ENCODE measurements around the gene LITAF. TPM values are rescaled to one million over a fixed set of nuclear protein-coding genes. Genes with fewer than 3 reads are reported as not detected.
A peak's percentile ranks its signal among the peaks of the same experiment; 100 is the strongest.
"Not testable (repeated sequence)": the region's sequence is repeated elsewhere in the genome, so short reads cannot be mapped to it uniquely, and the experiment has no call there.

The LITAF gene
- total RNA-seq, 1 experiment from 2014 or later, result 2.6 TPM

DNA sequence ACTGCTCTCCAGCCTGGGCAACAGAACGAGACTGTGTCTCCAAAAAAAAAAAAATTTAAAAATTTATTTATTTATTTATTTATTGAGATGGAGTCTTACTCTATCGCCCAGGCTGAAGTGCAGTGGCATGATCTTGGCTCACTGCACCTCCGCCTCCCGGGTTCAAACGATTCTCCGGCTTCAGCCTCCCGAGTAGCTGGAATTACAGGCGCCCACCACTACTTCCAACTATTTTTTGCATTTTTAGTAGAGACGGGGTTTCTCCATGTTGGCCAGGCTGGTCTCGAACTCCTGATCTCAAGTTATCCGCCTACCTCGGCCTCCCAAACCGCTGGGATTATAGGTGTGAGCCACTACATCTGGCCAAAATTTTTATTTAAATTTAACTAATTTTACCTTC lies 73.4 kb downstream of the LITAF start:
- H3K9me3 ChIP-seq (ENCODE audit: low read length); H3K36me3 ChIP-seq (ENCODE audit: insufficient read depth, low read length); DNase-seq; H3K79me2 ChIP-seq (ENCODE audit: low read length); H2AFZ ChIP-seq (ENCODE audit: low read length); H4K20me1 ChIP-seq (ENCODE audit: insufficient read depth, low read depth, low read length); H3K27ac ChIP-seq (ENCODE audit: low read length); H3K9ac ChIP-seq (ENCODE audit: low read length); H3K4me3 ChIP-seq (ENCODE audit: low read length); H3K27me3 ChIP-seq (ENCODE audit: low read length); H3K4me2 ChIP-seq (ENCODE audit: low read depth, low read length, poor library complexity, severe bottlenecking); H3K9me2 ChIP-seq (replicated peaks; ENCODE audit: insufficient read depth, low read length): not testable (repeated sequence)
- peaks cover 12% of the 10 kb centered on the region for H3K4me1 ChIP-seq (ENCODE audit: low read length)

DNA sequence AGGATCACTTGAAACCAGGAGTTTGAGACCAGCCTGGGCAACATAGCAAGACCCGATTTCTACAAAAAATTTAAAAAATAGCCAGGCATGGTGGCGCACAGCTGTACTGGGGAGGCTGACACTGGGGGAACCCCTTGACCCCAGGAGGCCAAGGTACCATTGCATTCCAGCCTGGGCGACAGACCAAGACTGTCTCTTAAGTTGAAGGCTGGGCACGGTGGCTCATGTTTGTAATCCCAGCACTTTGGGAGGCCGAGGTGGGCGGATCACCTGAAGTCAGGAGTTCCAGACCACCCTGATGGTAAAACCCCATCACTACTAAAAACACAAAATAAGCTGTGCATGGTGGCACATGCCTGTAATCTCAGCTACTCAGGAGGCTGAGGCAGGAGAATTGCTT lies 74.9 kb downstream of the LITAF start:
- H2AFZ ChIP-seq (ENCODE audit: low read length), result no peak overlapping the region
- no peaks in the 10 kb centered on the region for H3K79me2 ChIP-seq (ENCODE audit: low read length)
- H3K27me3 ChIP-seq (ENCODE audit: low read length), result no peaks in the 10 kb centered on the region
- no peak overlapping the region for H3K9ac ChIP-seq (ENCODE audit: low read length)
- H3K9me2 ChIP-seq (replicated peaks; ENCODE audit: insufficient read depth, low read length), result no peaks in the 10 kb centered on the region
- H3K4me2 ChIP-seq (ENCODE audit: low read depth, low read length, poor library complexity, severe bottlenecking), result no peak overlapping the region
- peaks cover 28% of the 10 kb centered on the region for H3K4me1 ChIP-seq (ENCODE audit: low read length)
- H3K4me3 ChIP-seq (ENCODE audit: low read length), result no peak overlapping the region
- H3K36me3 ChIP-seq (ENCODE audit: insufficient read depth, low read length), result no peaks in the 10 kb centered on the region
- no peak overlapping the region for H3K27ac ChIP-seq (ENCODE audit: low read length)
- no peaks in the 10 kb centered on the region for H4K20me1 ChIP-seq (ENCODE audit: insufficient read depth, low read depth, low read length)
- no peaks in the 10 kb centered on the region for H3K9me3 ChIP-seq (ENCODE audit: low read length)
- DNase-seq, result no peak

DNA sequence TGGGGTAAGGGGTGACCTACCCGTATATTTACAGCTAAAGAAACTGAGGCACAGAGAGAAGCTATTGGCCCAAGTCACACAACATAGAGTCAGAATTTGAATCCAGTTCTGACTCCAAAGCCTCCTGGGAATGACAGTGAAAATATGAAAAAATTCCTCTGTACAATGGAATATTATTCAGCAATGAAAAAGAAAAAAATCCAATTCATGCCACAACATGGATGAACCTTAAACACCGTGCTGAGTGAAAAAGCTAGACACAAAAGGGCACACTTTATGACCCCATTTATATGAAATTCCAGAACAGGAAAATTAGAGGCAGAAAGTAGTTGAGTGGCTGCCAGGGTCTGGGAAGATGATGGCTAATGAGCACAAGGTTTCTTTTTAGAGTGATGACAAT lies 75.4 kb downstream of the LITAF start:
- H3K4me3 ChIP-seq (ENCODE audit: low read length), result no peak overlapping the region
- peaks cover 33% of the 10 kb centered on the region for H3K4me1 ChIP-seq (ENCODE audit: low read length)
- H4K20me1 ChIP-seq (ENCODE audit: insufficient read depth, low read depth, low read length), result no peaks in the 10 kb centered on the region
- no peak for DNase-seq
- H3K9me2 ChIP-seq (replicated peaks; ENCODE audit: insufficient read depth, low read length), result no peaks in the 10 kb centered on the region
- no peaks in the 10 kb centered on the region for H3K79me2 ChIP-seq (ENCODE audit: low read length)
- H2AFZ ChIP-seq (ENCODE audit: low read length), result no peak overlapping the region
- H3K9ac ChIP-seq (ENCODE audit: low read length), result no peak overlapping the region
- H3K9me3 ChIP-seq (ENCODE audit: low read length), result no peaks in the 10 kb centered on the region
- no peak overlapping the region for H3K27ac ChIP-seq (ENCODE audit: low read length)
- no peak overlapping the region for H3K4me2 ChIP-seq (ENCODE audit: low read depth, low read length, poor library complexity, severe bottlenecking)
- H3K27me3 ChIP-seq (ENCODE audit: low read length), result no peaks in the 10 kb centered on the region
- H3K36me3 ChIP-seq (ENCODE audit: insufficient read depth, low read length), result no peaks in the 10 kb centered on the region

- H3K27ac ChIP-seq (ENCODE audit: low read length), result no peak overlapping the region
- peaks cover 42% of the 10 kb centered on the region for H3K4me1 ChIP-seq (ENCODE audit: low read length)
- H3K79me2 ChIP-seq (ENCODE audit: low read length), result no peaks in the 10 kb centered on the region
- H4K20me1 ChIP-seq (ENCODE audit: insufficient read depth, low read depth, low read length), result no peaks in the 10 kb centered on the region
- no peak overlapping the region for H2AFZ ChIP-seq (ENCODE audit: low read length)
- H3K27me3 ChIP-seq (ENCODE audit: low read length), result no peaks in the 10 kb centered on the region
- H3K9me2 ChIP-seq (replicated peaks; ENCODE audit: insufficient read depth, low read length), result no peaks in the 10 kb centered on the region
- no peak overlapping the region for H3K4me3 ChIP-seq (ENCODE audit: low read length)
- DNase-seq, result no peak
- H3K9me3 ChIP-seq (ENCODE audit: low read length), result no peaks in the 10 kb centered on the region
- H3K36me3 ChIP-seq (ENCODE audit: insufficient read depth, low read length), result no peaks in the 10 kb centered on the region
- no peak overlapping the region for H3K4me2 ChIP-seq (ENCODE audit: low read depth, low read length, poor library complexity, severe bottlenecking)
- no peak overlapping the region for H3K9ac ChIP-seq (ENCODE audit: low read length)
Measured at GRCh38 chr16:11510178-11510973, 76.3 kb downstream of the LITAF start.

GRCh38 chr16:11507991-11508390 lies 78.7 kb downstream of the LITAF start:
- no peak for DNase-seq
- Histone ChIP-seq H3K36me3 (ENCODE audit: insufficient read depth, low read length) (no peaks in the 10 kb centered on the region), H2AFZ (ENCODE audit: low read length) (no peak overlapping the region; the same call in 1 of the 2 replicates), H3K9me2 (replicated peaks; ENCODE audit: insufficient read depth, low read length) (no peaks in the 10 kb centered on the region), H3K79me2 (ENCODE audit: low read length) (no peaks in the 10 kb centered on the region), H3K4me2 (ENCODE audit: low read depth, low read length, poor library complexity, severe bottlenecking) (no peak overlapping the region), H3K4me1 (ENCODE audit: low read length) (peaks cover 42% of the 10 kb centered on the region), H3K9ac (ENCODE audit: low read length) (peak overlapping the region; percentile 1; the same call in 1 of the 2 replicates), H3K4me3 (ENCODE audit: low read length) (no peak overlapping the region), H3K27me3 (ENCODE audit: low read length) (no peaks in the 10 kb centered on the region), H4K20me1 (ENCODE audit: insufficient read depth, low read depth, low read length) (no peaks in the 10 kb centered on the region), H3K27ac (ENCODE audit: low read length) (no peak overlapping the region), H3K9me3 (ENCODE audit: low read length) (no peaks in the 10 kb centered on the region)

DNA sequence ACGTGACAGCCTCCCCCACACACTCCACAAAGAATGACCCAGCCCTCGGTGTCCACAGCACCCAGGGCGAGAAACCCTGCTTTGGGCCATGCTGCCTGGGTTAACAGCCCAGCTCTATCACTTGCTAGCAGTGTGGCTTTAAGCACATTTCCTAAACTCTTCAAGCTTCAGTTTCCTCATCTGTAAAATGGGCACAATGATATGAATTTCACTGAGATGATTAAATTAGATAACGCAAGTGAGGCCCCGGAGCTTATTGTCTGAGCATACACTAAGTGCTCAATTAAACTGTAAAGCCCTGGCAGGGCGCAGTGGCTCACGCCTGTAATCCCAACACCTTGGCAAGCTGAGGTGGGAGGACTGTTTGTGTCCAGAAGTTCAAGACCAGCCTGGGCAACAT lies 79.4 kb downstream of the LITAF start:
- Histone ChIP-seq H3K4me2 (ENCODE audit: low read depth, low read length, poor library complexity, severe bottlenecking) (peak overlapping the region; percentile 84), H4K20me1 (ENCODE audit: insufficient read depth, low read depth, low read length) (no peaks in the 10 kb centered on the region), H3K9ac (ENCODE audit: low read length) (peak overlapping the region; percentile 71; the same call in 1 of the 2 replicates), H3K4me1 (ENCODE audit: low read length) (peaks cover 42% of the 10 kb centered on the region), H3K9me3 (ENCODE audit: low read length) (no peaks in the 10 kb centered on the region), H3K4me3 (ENCODE audit: low read length) (peak overlapping the region; percentile 62; the same call in 1 of the 2 replicates), H2AFZ (ENCODE audit: low read length) (peak overlapping the region; percentile 89; the same call in 1 of the 2 replicates), H3K27me3 (ENCODE audit: low read length) (no peaks in the 10 kb centered on the region), H3K27ac (ENCODE audit: low read length) (peak overlapping the region; percentile 92), H3K79me2 (ENCODE audit: low read length) (no peaks in the 10 kb centered on the region), H3K9me2 (replicated peaks; ENCODE audit: insufficient read depth, low read length) (no peaks in the 10 kb centered on the region), H3K36me3 (ENCODE audit: insufficient read depth, low read length) (no peaks in the 10 kb centered on the region)
- DNase-seq, result no peak

GRCh38 chr16:11506741-11507305 lies 79.9 kb downstream of the LITAF start:
- peak overlapping the region; percentile 71 for H3K9ac ChIP-seq (ENCODE audit: low read length)
- H3K4me2 ChIP-seq (ENCODE audit: low read depth, low read length, poor library complexity, severe bottlenecking), result peak overlapping the region; percentile 84
- DNase-seq, result peak; percentile 95

DNA sequence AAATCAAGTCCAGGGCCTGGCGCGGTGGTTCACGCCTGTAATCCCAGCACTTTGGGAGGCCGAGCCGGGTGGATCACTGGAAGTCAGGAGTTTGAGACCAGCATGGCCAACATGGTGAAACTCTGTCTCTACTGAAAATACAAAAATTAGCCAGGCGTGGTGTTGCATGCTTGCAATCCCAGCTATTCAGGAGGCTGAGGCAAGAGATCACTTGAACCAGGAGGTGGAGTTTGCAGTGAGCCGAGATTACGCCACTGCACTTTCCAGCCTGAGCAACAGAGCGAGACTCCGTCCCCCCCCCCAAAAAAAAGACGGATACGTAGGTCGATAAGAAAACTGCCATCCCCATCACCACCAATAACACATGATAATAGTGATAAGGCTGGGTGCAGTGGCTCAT lies 82.5 kb downstream of the LITAF start:
- not testable (repeated sequence) for H3K4me2 ChIP-seq (ENCODE audit: low read depth, low read length, poor library complexity, severe bottlenecking); H3K79me2 ChIP-seq (ENCODE audit: low read length); DNase-seq; H3K27me3 ChIP-seq (ENCODE audit: low read length); H2AFZ ChIP-seq (ENCODE audit: low read length); H3K27ac ChIP-seq (ENCODE audit: low read length); H3K9ac ChIP-seq (ENCODE audit: low read length); H3K9me3 ChIP-seq (ENCODE audit: low read length); H3K36me3 ChIP-seq (ENCODE audit: insufficient read depth, low read length); H4K20me1 ChIP-seq (ENCODE audit: insufficient read depth, low read depth, low read length); H3K4me3 ChIP-seq (ENCODE audit: low read length); H3K9me2 ChIP-seq (replicated peaks; ENCODE audit: insufficient read depth, low read length)
- peaks cover 35% of the 10 kb centered on the region for H3K4me1 ChIP-seq (ENCODE audit: low read length)

More at GRCh38 chr16:11506741-11507305, 79.9 kb downstream of the LITAF start:
- Histone ChIP-seq H3K9me3 (ENCODE audit: low read length) (no peaks in the 10 kb centered on the region), H3K27me3 (ENCODE audit: low read length) (no peaks in the 10 kb centered on the region), H3K79me2 (ENCODE audit: low read length) (no peaks in the 10 kb centered on the region), H3K27ac (ENCODE audit: low read length) (peak overlapping the region; percentile 92), H3K4me3 (ENCODE audit: low read length) (peak overlapping the region; percentile 62), H2AFZ (ENCODE audit: low read length) (peak overlapping the region; percentile 89), H4K20me1 (ENCODE audit: insufficient read depth, low read depth, low read length) (no peaks in the 10 kb centered on the region), H3K36me3 (ENCODE audit: insufficient read depth, low read length) (no peaks in the 10 kb centered on the region), H3K4me1 (ENCODE audit: low read length) (peaks cover 42% of the 10 kb centered on the region), H3K9me2 (replicated peaks; ENCODE audit: insufficient read depth, low read length) (no peaks in the 10 kb centered on the region)
